ENCODE data around the gene ZGRF1. TPM values are rescaled to one million over a fixed set of nuclear protein-coding genes. Genes with fewer than 3 reads are reported as not detected.

ZGRF1 gene
- total RNA-seq, 1 experiment from 2014 or later = 21.4 TPM

DNA sequence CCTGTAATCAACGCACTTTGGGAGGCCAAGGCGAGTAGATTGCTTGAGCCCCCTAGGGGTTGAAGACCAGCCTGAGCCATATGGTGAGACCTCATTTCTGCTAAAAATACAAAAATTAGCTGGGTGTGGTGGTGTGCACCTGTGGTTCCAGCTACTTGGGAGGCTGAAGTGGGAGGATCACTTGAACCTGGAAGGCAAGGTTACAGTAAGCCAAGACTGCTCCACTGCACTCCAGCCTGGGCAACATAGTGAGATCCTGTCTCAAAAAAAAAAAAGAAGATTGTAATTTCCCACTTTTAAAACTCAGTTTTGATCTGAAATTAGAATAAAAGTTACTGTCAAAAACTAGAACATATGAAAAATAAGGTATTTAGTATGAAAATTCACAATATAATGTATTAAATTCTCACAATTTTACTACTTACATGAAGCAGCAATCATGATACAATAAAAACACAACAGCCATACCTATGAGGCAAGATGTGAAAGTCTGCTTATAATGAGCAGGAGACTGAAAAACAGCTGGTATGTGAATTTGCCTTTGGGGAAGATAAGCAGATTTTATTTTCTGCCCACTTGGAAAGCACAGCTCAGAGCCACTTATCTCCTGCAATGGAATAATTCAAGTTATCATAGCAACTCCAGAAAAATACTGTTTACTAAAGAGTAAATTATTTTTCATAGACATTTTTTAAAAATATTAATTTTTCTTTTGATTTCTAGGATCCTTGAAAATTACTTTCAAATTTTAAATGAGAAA is 50.6 kb downstream of the ZGRF1 start:
- no TSS peak for BruUV-seq (replicated peaks)
- TF ChIP-seq YY1 (IDR thresholded peaks at IDR 0.05; ENCODE audit: extremely low read depth, insufficient replicate concordance, low read depth, low read length) (no peak), EZH2phosphoT487 (IDR thresholded peaks at IDR 0.05; ENCODE audit: borderline replicate concordance) (no peak), CBX3 (IDR thresholded peaks at IDR 0.05; ENCODE audit: low read depth) (no peak), FOSL1 (IDR thresholded peaks at IDR 0.05; ENCODE audit: low read depth) (no peak), EGR1 (IDR thresholded peaks at IDR 0.05; ENCODE audit: low read depth) (no peak), ZFX (IDR thresholded peaks at IDR 0.05) (no peak), SRF (IDR thresholded peaks at IDR 0.05; ENCODE audit: low read depth) (no peak), EZH2 (IDR thresholded peaks at IDR 0.05) (no peak), POLR2AphosphoS5 (IDR thresholded peaks at IDR 0.05; ENCODE audit: low read depth, low read length) (no peak), JUND (IDR thresholded peaks at IDR 0.05) (no peak), POLR2A (IDR thresholded peaks at IDR 0.05; ENCODE audit: borderline replicate concordance, extremely low read depth, insufficient read depth, insufficient read length) (no peak), TCF7L2 (IDR thresholded peaks at IDR 0.05; ENCODE audit: borderline replicate concordance, extremely low read depth, insufficient read depth, insufficient read length) (no peak), ELF1 (IDR thresholded peaks at IDR 0.05; ENCODE audit: borderline replicate concordance, low read depth) (no peak), CEBPB (IDR thresholded peaks at IDR 0.05; ENCODE audit: low read depth) (no peak), SIN3A (IDR thresholded peaks at IDR 0.05; ENCODE audit: low read depth) (no peak)
- TF ChIP-seq, protein P1, sequence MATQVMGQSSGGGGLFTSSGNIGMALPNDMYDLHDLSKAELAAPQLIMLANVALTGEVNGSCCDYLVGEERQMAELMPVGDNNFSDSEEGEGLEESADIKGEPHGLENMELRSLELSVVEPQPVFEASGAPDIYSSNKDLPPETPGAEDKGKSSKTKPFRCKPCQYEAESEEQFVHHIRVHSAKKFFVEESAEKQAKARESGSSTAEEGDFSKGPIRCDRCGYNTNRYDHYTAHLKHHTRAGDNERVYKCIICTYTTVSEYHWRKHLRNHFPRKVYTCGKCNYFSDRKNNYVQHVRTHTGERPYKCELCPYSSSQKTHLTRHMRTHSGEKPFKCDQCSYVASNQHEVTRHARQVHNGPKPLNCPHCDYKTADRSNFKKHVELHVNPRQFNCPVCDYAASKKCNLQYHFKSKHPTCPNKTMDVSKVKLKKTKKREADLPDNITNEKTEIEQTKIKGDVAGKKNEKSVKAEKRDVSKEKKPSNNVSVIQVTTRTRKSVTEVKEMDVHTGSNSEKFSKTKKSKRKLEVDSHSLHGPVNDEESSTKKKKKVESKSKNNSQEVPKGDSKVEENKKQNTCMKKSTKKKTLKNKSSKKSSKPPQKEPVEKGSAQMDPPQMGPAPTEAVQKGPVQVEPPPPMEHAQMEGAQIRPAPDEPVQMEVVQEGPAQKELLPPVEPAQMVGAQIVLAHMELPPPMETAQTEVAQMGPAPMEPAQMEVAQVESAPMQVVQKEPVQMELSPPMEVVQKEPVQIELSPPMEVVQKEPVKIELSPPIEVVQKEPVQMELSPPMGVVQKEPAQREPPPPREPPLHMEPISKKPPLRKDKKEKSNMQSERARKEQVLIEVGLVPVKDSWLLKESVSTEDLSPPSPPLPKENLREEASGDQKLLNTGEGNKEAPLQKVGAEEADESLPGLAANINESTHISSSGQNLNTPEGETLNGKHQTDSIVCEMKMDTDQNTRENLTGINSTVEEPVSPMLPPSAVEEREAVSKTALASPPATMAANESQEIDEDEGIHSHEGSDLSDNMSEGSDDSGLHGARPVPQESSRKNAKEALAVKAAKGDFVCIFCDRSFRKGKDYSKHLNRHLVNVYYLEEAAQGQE (IDR thresholded peaks at IDR 0.05; ENCODE audit: low read depth) = no peak
- TF ChIP-seq, protein P2, sequence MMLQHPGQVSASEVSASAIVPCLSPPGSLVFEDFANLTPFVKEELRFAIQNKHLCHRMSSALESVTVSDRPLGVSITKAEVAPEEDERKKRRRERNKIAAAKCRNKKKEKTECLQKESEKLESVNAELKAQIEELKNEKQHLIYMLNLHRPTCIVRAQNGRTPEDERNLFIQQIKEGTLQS (IDR thresholded peaks at IDR 0.05) = no peak
- TF ChIP-seq, protein P3, sequence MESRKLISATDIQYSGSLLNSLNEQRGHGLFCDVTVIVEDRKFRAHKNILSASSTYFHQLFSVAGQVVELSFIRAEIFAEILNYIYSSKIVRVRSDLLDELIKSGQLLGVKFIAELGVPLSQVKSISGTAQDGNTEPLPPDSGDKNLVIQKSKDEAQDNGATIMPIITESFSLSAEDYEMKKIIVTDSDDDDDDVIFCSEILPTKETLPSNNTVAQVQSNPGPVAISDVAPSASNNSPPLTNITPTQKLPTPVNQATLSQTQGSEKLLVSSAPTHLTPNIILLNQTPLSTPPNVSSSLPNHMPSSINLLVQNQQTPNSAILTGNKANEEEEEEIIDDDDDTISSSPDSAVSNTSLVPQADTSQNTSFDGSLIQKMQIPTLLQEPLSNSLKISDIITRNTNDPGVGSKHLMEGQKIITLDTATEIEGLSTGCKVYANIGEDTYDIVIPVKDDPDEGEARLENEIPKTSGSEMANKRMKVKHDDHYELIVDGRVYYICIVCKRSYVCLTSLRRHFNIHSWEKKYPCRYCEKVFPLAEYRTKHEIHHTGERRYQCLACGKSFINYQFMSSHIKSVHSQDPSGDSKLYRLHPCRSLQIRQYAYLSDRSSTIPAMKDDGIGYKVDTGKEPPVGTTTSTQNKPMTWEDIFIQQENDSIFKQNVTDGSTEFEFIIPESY (IDR thresholded peaks at IDR 0.05; ENCODE audit: extremely low read depth, insufficient replicate concordance, low read length) = no peak
- no peak overlapping the region for H3K27ac ChIP-seq (ENCODE audit: low read depth, low read length)
- H3K4me1 ChIP-seq (ENCODE audit: control insufficient read depth in 1 of 2, insufficient read depth in 2 of 2, low read length in 2 of 2) = peaks cover 2 to 16% of the 10 kb centered on the region in 2 experiments; a peak in 3 of 4 replicates
- ChIA-PET CTCF (interaction anchor here (0.8 kb wide), 1 partner anchor 19 kb away, joined by 3 read pairs; no protein-coding TSS in a partner anchor), RAD21 (ENCODE audit: low non-redundant PET in 1 of 2, low total read pairs in 2 of 2, uncharacterized antibody in 2 of 2, unreplicated experiment in 2 of 2) (no interaction called here), POLR2A (no interaction called here)
- no peaks in the 10 kb centered on the region for H3K79me2 ChIP-seq (ENCODE audit: insufficient read depth, low read length)
- no peaks in the 10 kb centered on the region for H3K27me3 ChIP-seq (ENCODE audit: insufficient read depth, low read length)
- H3K4me3 ChIP-seq (replicated peaks in 1 of 2; ENCODE audit: low read depth in 1 of 2, low read length in 2 of 2) = no peak overlapping the region
- no peaks in the 10 kb centered on the region for H3K9me3 ChIP-seq (ENCODE audit: control insufficient read depth in 1 of 2, insufficient read depth in 1 of 2, low read depth in 1 of 2, low read length in 2 of 2)
- ATAC-seq = no peak; the same call in 1 of the 2 replicates
- H3K36me3 ChIP-seq (ENCODE audit: control insufficient read depth in 1 of 2, insufficient read depth in 2 of 2, low read length in 2 of 2) = no peaks in the 10 kb centered on the region; a peak in 1 of 4 replicates
- H2AFZ ChIP-seq (ENCODE audit: low read depth, low read length, poor library complexity, severe bottlenecking) = no peak overlapping the region
- no peaks in the 10 kb centered on the region for H4K20me1 ChIP-seq (ENCODE audit: insufficient read depth)
- DNase-seq (ENCODE audit: low read depth, low spot score) = no peak
- H3K9ac ChIP-seq (ENCODE audit: low read length) = no peak overlapping the region
- H3K9me2 ChIP-seq (ENCODE audit: insufficient read depth) = no peaks in the 10 kb centered on the region
- H3K4me2 ChIP-seq (ENCODE audit: low read length) = no peak overlapping the region
- intact Hi-C loops (cut with micrococcal nuclease) = no loop called here

Data from HCT116 (cell line).